HepG2 (cell line): ENCODE measurements around the gene CUL2.

Experiments used
- EP300 ChIP-seq, 3 experiments: sonication (generic) in 1 of 3; formaldehyde crosslinking in 1 of 3; IDR thresholded peaks; 2 replicates each; pipeline versions ENCODE4 v1.5.1 to v1.6.1; 2011 to 2020; ENCODE audit warnings: low read depth in 2 of 3, low read length in 2 of 3, borderline replicate concordance in 1 of 3, improper control_type of control experiment in 1 of 3, mild to moderate bottlenecking in 1 of 3, missing genetic modification reagents in 1 of 3, moderate library complexity in 1 of 3
- PHF8 ChIP-seq: sonication (generic); formaldehyde crosslinking; IDR thresholded peaks from 2 replicates; pipeline ENCODE4 v1.5.0; 2020; ENCODE audit warnings: missing genetic modification reagents
- SIX4 ChIP-seq: sonication (generic); formaldehyde crosslinking; IDR thresholded peaks from 2 replicates; pipeline ENCODE4 v1.4.0; 2020; ENCODE audit warnings: missing genetic modification reagents
- SP4 ChIP-seq: sonication (generic); formaldehyde crosslinking; IDR thresholded peaks from 2 replicates; pipeline ENCODE4 v1.8.1; 2023; ENCODE audit warnings: mild to moderate bottlenecking, missing genetic modification reagents
- ZNF274 ChIP-seq: sonication (generic); formaldehyde crosslinking; IDR thresholded peaks from 2 replicates; pipeline ENCODE4 v1.5.1; 2020; ENCODE audit warnings: mild to moderate bottlenecking, missing genetic modification reagents

DNA sequence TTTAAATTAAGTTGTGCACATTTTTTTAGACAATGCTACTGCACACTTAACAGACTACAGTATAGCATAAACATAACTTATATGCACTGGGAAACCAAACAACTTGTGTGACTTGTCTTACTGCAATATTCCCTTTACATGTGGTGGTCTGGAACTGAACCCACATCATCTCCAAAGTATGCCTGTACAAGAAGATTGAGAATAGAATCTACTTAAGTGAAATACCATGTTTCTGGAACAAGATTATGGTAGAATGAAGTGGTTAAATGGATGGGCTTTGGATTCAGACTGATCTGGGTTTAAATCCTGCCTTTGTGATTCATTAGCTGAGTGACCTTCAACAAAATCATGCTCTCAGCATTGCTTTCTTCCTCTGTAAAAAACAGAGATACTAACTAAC, 30.7 kb downstream of the CUL2 start:
- TF ChIP-seq SP4 (CRISPR knock-in tag) (no peak), ZNF274 (CRISPR knock-in tag) (no peak), EP300 (IDR thresholded peaks at IDR 0.05; ENCODE audit: low read depth in 2 of 2, low read length in 2 of 2) (no peak), EP300 (CRISPR knock-in tag; IDR thresholded peaks at IDR 0.05; ENCODE audit: borderline replicate concordance) (no peak), SIX4 (CRISPR knock-in tag) (no peak), PHF8 (CRISPR knock-in tag) (no peak)
